ENCODE results near the gene SYN1. TPM values are rescaled to one million over a fixed set of nuclear protein-coding genes. Genes with fewer than 3 reads are reported as not detected.
A peak's percentile ranks its signal among the peaks of the same experiment; 100 is the strongest.
"Not testable (repeated sequence)": the region's sequence is repeated elsewhere in the genome, so short reads cannot be mapped to it uniquely, and the experiment has no call there.

SYN1 gene
- 1 to 10 TPM in 1 of 7 donors, under 1 TPM in 6; 0.23 to 1.2 (median 0.60) TPM for total RNA-seq
- under 1 TPM; 0.10 to 0.68 (median 0.61) TPM for polyA plus RNA-seq
- long read RNA-seq, donor 1 = 0 reads
- long read RNA-seq, donor 2 = 0 reads

GRCh38 chrX:47619486-47620302 lies at the start of gene SYN1:
SYN1 (minus strand) TSS chrX:47619857; CDS start chrX:47619728, 129 bp downstream.
- peaks cover 0 to 26% (median 8%) of the 10 kb centered on the region in 6 donors for H3K4me1 ChIP-seq
- peak within 1 kb of the TSS in 7 of 8 donors; percentile 14 to 67 (median 32) for H3K4me3 ChIP-seq
- TF ChIP-seq POLR2AphosphoS5 (IDR thresholded peaks at IDR 0.05) (peak; percentile 33 to 81 (median 68)), POLR2A (IDR thresholded peaks at IDR 0.05) (no peak)
- TF ChIP-seq, protein P1, sequence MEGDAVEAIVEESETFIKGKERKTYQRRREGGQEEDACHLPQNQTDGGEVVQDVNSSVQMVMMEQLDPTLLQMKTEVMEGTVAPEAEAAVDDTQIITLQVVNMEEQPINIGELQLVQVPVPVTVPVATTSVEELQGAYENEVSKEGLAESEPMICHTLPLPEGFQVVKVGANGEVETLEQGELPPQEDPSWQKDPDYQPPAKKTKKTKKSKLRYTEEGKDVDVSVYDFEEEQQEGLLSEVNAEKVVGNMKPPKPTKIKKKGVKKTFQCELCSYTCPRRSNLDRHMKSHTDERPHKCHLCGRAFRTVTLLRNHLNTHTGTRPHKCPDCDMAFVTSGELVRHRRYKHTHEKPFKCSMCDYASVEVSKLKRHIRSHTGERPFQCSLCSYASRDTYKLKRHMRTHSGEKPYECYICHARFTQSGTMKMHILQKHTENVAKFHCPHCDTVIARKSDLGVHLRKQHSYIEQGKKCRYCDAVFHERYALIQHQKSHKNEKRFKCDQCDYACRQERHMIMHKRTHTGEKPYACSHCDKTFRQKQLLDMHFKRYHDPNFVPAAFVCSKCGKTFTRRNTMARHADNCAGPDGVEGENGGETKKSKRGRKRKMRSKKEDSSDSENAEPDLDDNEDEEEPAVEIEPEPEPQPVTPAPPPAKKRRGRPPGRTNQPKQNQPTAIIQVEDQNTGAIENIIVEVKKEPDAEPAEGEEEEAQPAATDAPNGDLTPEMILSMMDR (IDR thresholded peaks at IDR 0.05 in 8 of 11, conservative IDR thresholded peaks at IDR 0.05 in 3 of 11) = peak in 6 of 11 experiments; percentile 27 to 58 (median 44)
- peak; percentile 93 for DNase-seq
- H3K9me3 ChIP-seq = no peaks in the 10 kb centered on the region
- peaks cover 0 to 27% (median 4%) of the 10 kb centered on the region in 7 donors for H3K27me3 ChIP-seq (replicated peaks in 1 of 7)
- WGBS, 5 donors = 2 to 49% (median 28%) methylated on average over 3 to 87 of the region's 88 CpGs
- intact Hi-C loops (cut with DNase I; ENCODE audit: low total_unique reads) = no loop called here
- peak within 1 kb of the TSS in 1 of 8 donors; percentile 37 for H3K27ac ChIP-seq
- peaks cover 0 to 1% (median 0%) of the 10 kb centered on the region in 6 donors for H3K36me3 ChIP-seq

GRCh38 chrX:47665797-47666196 lies 46.1 kb upstream of the SYN1 start:
- H3K27ac ChIP-seq; H3K9me3 ChIP-seq; H3K27me3 ChIP-seq (replicated peaks in 1 of 7); H3K4me1 ChIP-seq; intact Hi-C loops (cut with DNase I; ENCODE audit: low total_unique reads); DNase-seq; H3K4me3 ChIP-seq; H3K36me3 ChIP-seq: not testable (repeated sequence)
- 68 to 93% (median 89%) methylated on average over 4 of the region's 4 CpGs for WGBS, 5 donors

DNA sequence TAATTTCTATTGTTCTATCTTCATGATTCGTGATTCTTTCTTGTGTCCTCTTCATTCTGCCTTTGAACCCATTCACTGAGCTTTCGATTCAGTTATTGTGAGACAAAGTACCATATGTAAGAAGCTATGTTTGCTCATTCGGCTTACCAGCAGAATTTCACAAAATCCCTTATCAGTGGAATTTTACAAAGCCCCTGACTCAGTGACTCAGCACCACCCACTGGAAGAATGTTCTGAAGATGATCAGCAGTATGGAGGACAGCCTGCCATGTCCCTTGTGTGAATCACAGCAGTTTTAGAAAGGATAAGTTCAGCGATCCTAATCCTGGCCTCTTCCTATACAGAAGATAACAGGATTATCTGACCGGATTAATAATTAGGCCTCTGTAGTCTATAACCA lies 45.1 kb upstream of the SYN1 start:
- DNase-seq = no peak
- WGBS, 5 donors = 81 to 91% (median 86%) methylated on average over 5 of the region's 5 CpGs
- H3K27ac ChIP-seq = no peak overlapping the region
- H3K27me3 ChIP-seq (replicated peaks in 1 of 7) = no peaks in the 10 kb centered on the region
- TF ChIP-seq POLR2AphosphoS5 (IDR thresholded peaks at IDR 0.05) = no peak
- TF ChIP-seq, protein P1 (IDR thresholded peaks at IDR 0.05 in 8 of 11, conservative IDR thresholded peaks at IDR 0.05 in 3 of 11) = no peak
- TF ChIP-seq POLR2A (IDR thresholded peaks at IDR 0.05) = no peak
- H3K4me3 ChIP-seq = no peak overlapping the region
- intact Hi-C loops (cut with DNase I; ENCODE audit: low total_unique reads) = no loop called here
- H3K36me3 ChIP-seq = no peaks in the 10 kb centered on the region
- no peaks in the 10 kb centered on the region for H3K9me3 ChIP-seq
- H3K4me1 ChIP-seq = peaks cover 0 to 1% (median under 1%) of the 10 kb centered on the region in 6 donors

DNA sequence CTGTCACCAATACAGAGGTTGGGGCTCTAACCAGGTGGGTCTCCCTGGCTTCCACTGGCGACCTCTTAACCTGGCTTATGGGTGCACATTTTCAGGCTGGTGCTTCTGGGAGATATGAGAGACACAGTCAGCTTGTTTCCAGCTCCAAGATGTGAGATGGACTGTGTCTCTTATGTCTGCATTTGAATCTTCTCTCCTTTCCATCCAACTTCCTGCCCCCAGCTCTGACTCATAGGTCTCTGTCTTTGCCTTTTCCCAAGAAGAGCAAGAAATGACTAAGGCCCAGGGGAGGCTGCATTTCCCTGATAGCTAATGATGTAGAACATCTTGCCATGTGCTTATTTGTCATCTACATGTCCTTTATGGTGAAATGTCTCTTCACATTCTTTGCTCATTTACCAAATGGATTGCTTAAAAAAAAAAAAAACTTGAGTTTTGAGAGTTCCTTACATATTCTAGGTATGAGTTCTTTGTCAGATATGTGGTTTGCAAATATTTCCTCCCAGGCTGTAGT lies 42.5 kb upstream of the SYN1 start:
- H3K4me3 ChIP-seq = no peak overlapping the region
- DNase-seq = no peak
- peaks cover 0 to 17% (median 9%) of the 10 kb centered on the region in 6 donors for H3K4me1 ChIP-seq
- 58 to 89% (median 77%) methylated on average over 1 of the region's 1 CpG; no CpG with 5 or more reads in 1 of the 5 donors for WGBS, 5 donors
- TF ChIP-seq, protein P1 (IDR thresholded peaks at IDR 0.05 in 8 of 11, conservative IDR thresholded peaks at IDR 0.05 in 3 of 11) = no peak
- TF ChIP-seq POLR2AphosphoS5 (IDR thresholded peaks at IDR 0.05) = no peak
- H3K27ac ChIP-seq = no peak overlapping the region
- intact Hi-C loops (cut with DNase I; ENCODE audit: low total_unique reads) = no loop called here
- H3K27me3 ChIP-seq (replicated peaks in 1 of 7) = no peaks in the 10 kb centered on the region
- peaks cover 0 to 6% (median 0%) of the 10 kb centered on the region in 6 donors for H3K36me3 ChIP-seq
- no peaks in the 10 kb centered on the region for H3K9me3 ChIP-seq
